Omental fat pad (tissue), 4 donors: ENCODE measurements around the gene ERICH2. TPM values are rescaled to one million over a fixed set of nuclear protein-coding genes. Genes with fewer than 3 reads are reported as not detected.
A peak's percentile ranks its signal among the peaks of the same experiment; 100 is the strongest.
"Not testable (repeated sequence)": the region's sequence is repeated elsewhere in the genome, so short reads cannot be mapped to it uniquely, and the experiment has no call there.

Source experiments
- ATAC-seq: fragments of 150-250 bp; one replicate; pipeline ENCODE4 v1.9.1; 2016; ENCODE audit warnings: mild to moderate bottlenecking, moderate library complexity; ENCODE audit not compliant: low FRiP score
- DNase-seq: peaks from one replicate; pipeline ENCODE4 v3.0.0-alpha.2; 2019; ENCODE audit warnings: low spot score
- CTCF ChIP-seq, 3 donors: fragments of 450-650 bp; IDR thresholded peaks; one replicate each; pipeline ENCODE4 v1.5.1; 2016 to 2017; ENCODE audit warnings: antibody characterized with exemption in 3 of 3, mild to moderate bottlenecking in 3 of 3, moderate library complexity in 2 of 3
- total RNA-seq, 4 donors: library from RNA; depleted of rRNA; stranded (reverse); fragments of >200 nt; gene quantifications; one replicate each; pipeline ENCODE4 v1.1.0, GENCODE V29; 2016

Gene ERICH2
- total RNA-seq, 4 donors from 2014 or later, result not detected

- TF ChIP-seq CTCF (IDR thresholded peaks at IDR 0.05), result no peak
- DNase-seq (no peak), ATAC-seq (peak; percentile 10)
These were observed 26.5 kb upstream of the ERICH2 start for GRCh38 chr2:170743530-170744239.

DNA sequence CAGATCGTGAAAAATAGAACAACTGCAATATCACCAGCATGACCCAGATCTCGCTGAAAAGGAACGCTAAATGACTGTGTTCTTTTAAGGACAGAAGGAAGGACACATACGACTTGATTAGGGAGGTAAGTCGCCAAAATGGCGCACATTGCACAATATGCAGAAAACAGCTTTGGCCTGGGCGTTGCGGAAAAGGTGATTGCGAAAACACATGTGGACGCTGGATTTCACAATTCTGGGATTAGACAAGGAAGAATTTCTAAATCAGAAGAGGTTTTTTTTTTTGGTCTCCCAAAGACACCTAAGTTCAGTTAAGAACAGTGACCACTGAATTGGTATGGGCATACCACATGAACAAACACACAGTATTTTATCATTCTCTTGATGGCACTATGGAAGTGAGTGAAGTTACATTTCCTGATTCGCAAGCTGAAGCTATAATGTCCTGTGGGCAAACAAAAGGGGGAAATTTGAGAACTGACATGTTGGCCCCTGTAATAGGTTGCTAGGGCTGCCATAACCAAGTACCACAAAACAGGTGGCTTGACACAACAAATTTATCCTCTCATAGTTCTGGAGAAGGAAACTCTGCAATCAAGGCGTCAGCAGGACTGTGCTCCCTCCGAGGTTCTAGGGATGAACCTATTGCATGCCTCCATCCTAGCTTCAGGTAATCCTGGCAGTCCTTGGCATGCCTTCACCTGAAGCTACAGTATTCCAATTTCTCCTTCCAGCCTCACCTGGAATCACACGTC, 25.8 kb upstream of the ERICH2 start:
- ATAC-seq (peak; percentile 48), DNase-seq (no peak)
- TF ChIP-seq CTCF (IDR thresholded peaks at IDR 0.05), result no peak

- no peak for TF ChIP-seq CTCF (IDR thresholded peaks at IDR 0.05)
- DNase-seq (no peak), ATAC-seq (no peak)
These were observed 24.9 kb upstream of the ERICH2 start for GRCh38 chr2:170745305-170745704.

DNA sequence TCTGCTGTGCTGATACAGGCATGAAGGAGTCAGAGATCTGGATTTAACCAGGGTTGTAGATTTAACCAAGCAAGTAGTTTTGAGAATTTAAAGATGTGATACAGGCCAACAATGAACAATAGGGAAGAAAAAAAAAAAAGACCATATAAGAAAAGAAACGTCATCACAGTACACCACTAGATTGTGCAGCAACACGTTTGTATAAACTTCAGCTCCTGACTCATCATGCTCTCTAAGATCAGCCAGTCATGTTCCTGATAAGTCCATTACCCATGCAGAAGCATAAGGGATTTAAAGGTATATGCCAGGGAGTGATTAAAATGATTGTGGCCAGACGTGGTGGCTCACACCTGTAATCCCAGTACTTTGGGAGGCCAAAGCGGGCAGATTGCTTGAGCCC, 22.3 kb upstream of the ERICH2 start:
- DNase-seq, result no peak
- ATAC-seq, result no peak
- TF ChIP-seq CTCF (IDR thresholded peaks at IDR 0.05), result no peak

GRCh38 chr2:170751555-170751954, 18.6 kb upstream of the ERICH2 start:
- not testable (repeated sequence) for ATAC-seq, DNase-seq

- DNase-seq, result no peak
- ATAC-seq, result no peak
- TF ChIP-seq CTCF (IDR thresholded peaks at IDR 0.05), result no peak
These were observed 8.6 kb upstream of the ERICH2 start for GRCh38 chr2:170761572-170761971.

GRCh38 chr2:170762760-170763159, 7.4 kb upstream of the ERICH2 start:
- ATAC-seq, result no peak
- DNase-seq, result no peak
- TF ChIP-seq CTCF (IDR thresholded peaks at IDR 0.05), result no peak
